ENCODE results near the gene SMARCA2. TPM values are rescaled to one million over a fixed set of nuclear protein-coding genes. Genes with fewer than 3 reads are reported as not detected.

SMARCA2 gene
- total and polyA plus RNA-seq, 4 experiments from 2014 or later = 18.5 to 245 (median 142) TPM

DNA sequence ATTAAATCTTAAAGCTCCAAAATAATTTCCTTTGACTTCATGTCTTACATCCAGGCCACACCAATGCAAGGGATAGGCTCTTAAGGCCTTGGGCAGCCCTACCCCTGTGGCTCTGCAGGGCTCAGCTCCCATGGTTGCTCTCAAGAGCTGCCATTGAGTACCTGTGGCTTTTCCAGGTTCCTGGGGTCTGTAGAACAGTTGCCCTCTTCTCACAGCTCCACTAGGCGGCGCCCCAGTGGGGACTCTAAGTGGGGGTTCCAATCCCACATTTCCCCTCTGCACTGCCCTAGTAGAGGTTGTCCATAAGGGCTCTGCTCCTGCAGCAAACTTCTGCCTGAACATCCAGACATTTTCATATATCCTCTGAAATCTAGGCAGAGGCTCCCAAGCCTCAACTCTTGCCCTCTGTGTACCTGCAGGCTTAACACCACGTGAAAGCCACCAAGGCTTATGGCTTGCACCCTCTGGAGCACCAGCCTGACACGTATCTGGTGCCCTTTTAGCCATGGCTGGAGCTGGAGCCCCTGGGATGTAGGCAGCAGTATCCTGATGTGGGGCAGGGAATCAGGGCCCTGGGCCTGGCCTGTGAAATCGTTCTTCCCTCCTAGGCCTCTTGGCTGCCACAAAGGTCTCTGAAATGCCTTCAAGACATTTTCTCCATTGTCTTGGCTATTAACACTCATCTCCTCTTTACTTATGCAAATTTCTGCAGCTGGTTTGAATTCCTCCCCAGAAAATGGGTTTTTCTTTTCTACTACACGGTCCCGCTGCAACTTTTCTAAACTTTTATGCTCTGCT lies 185.1 kb downstream of the SMARCA2 start:
- intact Hi-C loops (cut with micrococcal nuclease) = no loop called here
- Mint-ChIP-seq H3K36me3 (peaks cover 61 to 83% of the 10 kb centered on the region in 2 donors), H3K27ac (peak overlapping the region in 1 of 7 donors; percentile 7), H3K9me3 (peaks cover 0 to 26% (median 9%) of the 10 kb centered on the region in 8 donors), H3K4me3 (no peak overlapping the region), H3K27me3 (no peaks in the 10 kb centered on the region), H3K4me1 (peaks cover 0 to 3% (median under 1%) of the 10 kb centered on the region in 4 donors)
- no peak for DNase-seq
- ChIA-PET POLR2A (ENCODE audit: partially characterized antibody) (no interaction called here), CTCF (ENCODE audit: partially characterized antibody) (no interaction called here)
- Histone ChIP-seq H3K36me3 (ENCODE audit: insufficient read depth, low read length) (peaks cover 3% of the 10 kb centered on the region), H3K27ac (ENCODE audit: low read depth, low read length) (no peak overlapping the region), H3K4me3 (ENCODE audit: low read length in 2 of 2) (no peak overlapping the region), H3K27me3 (ENCODE audit: insufficient read depth, low read length) (no peaks in the 10 kb centered on the region), H3K4me1 (ENCODE audit: insufficient read depth, low read length) (no peaks in the 10 kb centered on the region), H3K9me3 (ENCODE audit: control insufficient read depth in 1 of 2, low read length in 2 of 2) (peaks cover 0 to 4% of the 10 kb centered on the region in 2 donors)

DNA sequence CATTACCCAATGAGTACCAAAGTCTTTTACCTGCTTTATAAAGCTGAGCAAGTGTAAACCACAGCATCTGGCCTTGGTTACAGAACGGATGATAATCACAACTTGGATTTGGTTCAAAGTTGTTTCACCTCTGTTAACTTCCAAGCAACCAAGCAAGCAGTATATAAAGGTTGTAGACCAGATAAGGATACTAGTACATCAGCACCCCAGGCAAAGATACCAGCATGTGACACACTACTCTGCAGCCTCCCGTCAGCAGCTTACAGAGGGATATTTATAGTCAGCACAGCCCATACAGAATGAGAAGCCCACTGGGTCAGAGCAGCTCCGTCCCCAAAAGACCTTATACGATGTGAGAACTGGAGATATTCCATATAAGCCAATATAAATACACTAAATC lies 193.3 kb downstream of the SMARCA2 start:
- CTCF ChIA-PET (ENCODE audit: partially characterized antibody) = no interaction called here
- H3K4me3 Mint-ChIP-seq = no peak overlapping the region
- Histone ChIP-seq H3K36me3 (ENCODE audit: insufficient read depth, low read length) (no peaks in the 10 kb centered on the region), H3K9me3 (ENCODE audit: control insufficient read depth in 1 of 2, low read length in 2 of 2) (no peaks in the 10 kb centered on the region), H3K27me3 (ENCODE audit: insufficient read depth, low read length) (no peaks in the 10 kb centered on the region), H3K27ac (ENCODE audit: low read depth, low read length) (no peak overlapping the region), H3K4me1 (ENCODE audit: insufficient read depth, low read length) (no peaks in the 10 kb centered on the region), H3K4me3 (ENCODE audit: low read length in 2 of 2) (no peak overlapping the region)
- DNase-seq = no peak
- H3K9me3 Mint-ChIP-seq = no peaks in the 10 kb centered on the region
- no peaks in the 10 kb centered on the region for H3K4me1 Mint-ChIP-seq
- POLR2A ChIA-PET (ENCODE audit: partially characterized antibody) = no interaction called here
- no peaks in the 10 kb centered on the region for H3K27me3 Mint-ChIP-seq
- H3K36me3 Mint-ChIP-seq = peaks cover 0 to 14% of the 10 kb centered on the region in 2 donors
- H3K27ac Mint-ChIP-seq = no peak overlapping the region
- intact Hi-C loops (cut with micrococcal nuclease) = no loop called here

DNA sequence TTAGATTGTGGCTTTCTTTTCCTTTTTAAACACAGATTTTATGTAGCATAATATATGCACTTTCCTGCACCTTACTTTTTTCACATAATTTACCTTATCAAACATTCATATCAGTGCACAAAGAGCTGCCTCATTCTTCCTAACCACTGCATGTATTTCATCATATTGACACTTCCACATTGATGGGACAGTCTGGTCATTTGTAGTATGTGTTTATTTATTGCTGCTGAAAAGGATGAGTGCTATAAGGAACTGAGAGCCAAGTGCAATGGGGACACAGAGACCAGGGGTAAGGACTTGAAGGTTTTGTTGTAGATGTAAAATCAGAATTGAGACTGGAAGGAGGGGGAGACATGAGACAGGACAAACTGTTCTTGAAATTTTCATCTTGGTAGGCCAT lies 193.8 kb downstream of the SMARCA2 start:
- CTCF ChIA-PET (ENCODE audit: partially characterized antibody) = no interaction called here
- no peak overlapping the region for H3K4me3 ChIP-seq (ENCODE audit: low read length in 2 of 2)
- H3K36me3 ChIP-seq (ENCODE audit: insufficient read depth, low read length) = no peaks in the 10 kb centered on the region
- no peaks in the 10 kb centered on the region for H3K27me3 ChIP-seq (ENCODE audit: insufficient read depth, low read length)
- H3K4me1 ChIP-seq (ENCODE audit: insufficient read depth, low read length) = no peaks in the 10 kb centered on the region
- Mint-ChIP-seq H3K27me3 (no peaks in the 10 kb centered on the region), H3K27ac (peak overlapping the region in 1 of 7 donors; percentile 50), H3K4me3 (no peak overlapping the region), H3K36me3 (peaks cover 0 to 11% of the 10 kb centered on the region in 2 donors), H3K4me1 (no peaks in the 10 kb centered on the region), H3K9me3 (no peaks in the 10 kb centered on the region)
- intact Hi-C loops (cut with micrococcal nuclease) = no loop called here
- no peak overlapping the region for H3K27ac ChIP-seq (ENCODE audit: low read depth, low read length)
- no peak for DNase-seq
- no peaks in the 10 kb centered on the region for H3K9me3 ChIP-seq (ENCODE audit: control insufficient read depth in 1 of 2, low read length in 2 of 2)
- POLR2A ChIA-PET (ENCODE audit: partially characterized antibody) = no interaction called here

DNA sequence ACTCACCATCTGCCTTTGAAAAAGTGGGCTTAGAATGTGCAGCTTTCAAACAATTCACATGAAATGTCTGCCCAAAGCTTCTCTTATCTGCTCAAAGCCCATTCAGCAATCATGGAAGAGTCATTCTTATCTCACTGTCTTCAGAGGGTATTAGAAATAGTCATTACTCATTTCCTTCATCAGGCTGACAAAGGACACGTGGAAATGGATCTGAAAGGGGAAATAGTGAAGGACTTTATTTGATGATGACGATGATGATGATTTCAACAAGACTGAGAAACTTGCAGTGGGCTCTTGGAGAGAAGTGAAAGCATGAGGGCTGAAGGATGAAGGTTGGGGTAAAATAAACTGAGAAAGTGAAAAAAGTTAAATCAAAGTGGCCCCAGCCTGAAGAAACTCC lies 194.3 kb downstream of the SMARCA2 start:
- H3K4me1 Mint-ChIP-seq = no peaks in the 10 kb centered on the region
- H3K27me3 ChIP-seq (ENCODE audit: insufficient read depth, low read length) = no peaks in the 10 kb centered on the region
- H3K27ac Mint-ChIP-seq = peak overlapping the region in 1 of 7 donors; percentile 4
- ChIA-PET CTCF (ENCODE audit: partially characterized antibody) (no interaction called here), POLR2A (ENCODE audit: partially characterized antibody) (no interaction called here)
- no peaks in the 10 kb centered on the region for H3K9me3 Mint-ChIP-seq
- no peaks in the 10 kb centered on the region for H3K4me1 ChIP-seq (ENCODE audit: insufficient read depth, low read length)
- intact Hi-C loops (cut with micrococcal nuclease) = no loop called here
- H3K27me3 Mint-ChIP-seq = no peaks in the 10 kb centered on the region
- H3K27ac ChIP-seq (ENCODE audit: low read depth, low read length) = no peak overlapping the region
- no peak for DNase-seq
- H3K4me3 Mint-ChIP-seq = no peak overlapping the region
- peaks cover 0 to 11% of the 10 kb centered on the region in 2 donors for H3K36me3 Mint-ChIP-seq
- no peak overlapping the region for H3K4me3 ChIP-seq (ENCODE audit: low read length in 2 of 2)
- no peaks in the 10 kb centered on the region for H3K9me3 ChIP-seq (ENCODE audit: control insufficient read depth in 1 of 2, low read length in 2 of 2)
- H3K36me3 ChIP-seq (ENCODE audit: insufficient read depth, low read length) = no peaks in the 10 kb centered on the region

DNA sequence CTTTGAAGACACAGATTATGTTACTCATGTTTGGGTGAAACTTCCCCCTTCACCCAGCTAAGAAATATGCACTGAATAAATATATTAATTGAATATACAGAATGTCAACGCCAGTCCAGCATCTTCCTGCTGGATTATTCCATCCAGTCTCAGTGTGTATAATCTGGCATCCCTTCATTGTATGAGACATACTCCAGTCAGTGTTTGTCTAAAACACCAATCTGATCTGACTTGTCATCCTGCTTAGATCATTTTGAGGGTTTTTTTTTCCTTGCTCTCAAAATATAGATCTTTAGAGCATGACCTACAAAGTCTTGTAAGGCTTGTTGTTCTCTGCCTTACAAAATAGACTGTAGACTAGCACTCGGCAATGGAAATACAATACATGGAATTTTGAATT lies 195.1 kb downstream of the SMARCA2 start:
- intact Hi-C loops (cut with micrococcal nuclease) = no loop called here

DNA sequence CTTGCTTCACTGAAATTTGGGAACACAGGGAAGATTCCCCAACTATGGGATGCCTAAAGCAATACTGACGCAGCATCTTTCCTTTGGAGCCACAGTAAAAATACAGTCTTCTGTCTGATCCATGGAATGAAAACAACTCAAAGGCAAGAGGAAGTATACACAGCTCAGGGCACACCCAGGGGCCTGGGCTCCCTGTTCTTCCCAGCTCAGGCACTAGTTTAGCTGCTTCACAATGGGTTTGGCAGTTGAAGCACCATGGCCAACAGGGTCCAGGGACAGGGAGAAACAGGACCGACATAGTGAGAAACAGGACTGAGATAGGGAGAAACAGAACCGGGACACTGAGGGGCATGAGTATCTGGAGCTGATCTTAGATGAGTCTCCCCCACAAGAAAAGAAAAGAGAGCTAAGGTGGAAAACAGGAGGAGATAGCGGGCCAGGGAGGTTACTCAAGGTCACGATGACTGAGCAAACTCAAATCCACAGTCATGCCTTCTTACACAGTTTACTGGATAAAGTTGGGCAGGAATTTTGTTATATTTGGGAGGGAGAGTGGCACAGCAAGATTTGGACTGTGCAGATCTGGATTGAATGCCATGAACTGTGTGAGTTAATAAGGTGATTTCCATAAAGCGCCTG lies 198.8 kb downstream of the SMARCA2 start:
- no peaks in the 10 kb centered on the region for H3K27me3 Mint-ChIP-seq
- no peaks in the 10 kb centered on the region for H3K9me3 ChIP-seq (ENCODE audit: control insufficient read depth in 1 of 2, low read length in 2 of 2)
- H3K4me3 ChIP-seq (ENCODE audit: low read length in 2 of 2) = no peak overlapping the region
- ChIA-PET POLR2A (ENCODE audit: partially characterized antibody) (no interaction called here), CTCF (ENCODE audit: partially characterized antibody) (no interaction called here)
- H3K4me1 ChIP-seq (ENCODE audit: insufficient read depth, low read length) = no peaks in the 10 kb centered on the region
- H3K36me3 ChIP-seq (ENCODE audit: insufficient read depth, low read length) = no peaks in the 10 kb centered on the region
- no peak for DNase-seq
- H3K36me3 Mint-ChIP-seq = peaks cover 0 to 4% of the 10 kb centered on the region in 2 donors
- H3K9me3 Mint-ChIP-seq = no peaks in the 10 kb centered on the region
- no peaks in the 10 kb centered on the region for H3K27me3 ChIP-seq (ENCODE audit: insufficient read depth, low read length)
- H3K27ac ChIP-seq (ENCODE audit: low read depth, low read length) = no peak overlapping the region
- H3K27ac Mint-ChIP-seq = no peak overlapping the region
- no peak overlapping the region for H3K4me3 Mint-ChIP-seq
- intact Hi-C loops (cut with micrococcal nuclease) = no loop called here
- peaks cover 0 to under 1% (median 0%) of the 10 kb centered on the region in 4 donors for H3K4me1 Mint-ChIP-seq

More for the DNA sequence above, 195.1 kb downstream of the SMARCA2 start:
- Mint-ChIP-seq H3K27me3 (no peaks in the 10 kb centered on the region), H3K27ac (no peak overlapping the region), H3K4me3 (no peak overlapping the region), H3K9me3 (no peaks in the 10 kb centered on the region), H3K4me1 (no peaks in the 10 kb centered on the region), H3K36me3 (peaks cover 0 to 8% of the 10 kb centered on the region in 2 donors)
- no peaks in the 10 kb centered on the region for H3K4me1 ChIP-seq (ENCODE audit: insufficient read depth, low read length)
- no peaks in the 10 kb centered on the region for H3K27me3 ChIP-seq (ENCODE audit: insufficient read depth, low read length)
- no peak for DNase-seq
- no peak overlapping the region for H3K4me3 ChIP-seq (ENCODE audit: low read length in 2 of 2)
- no peak overlapping the region for H3K27ac ChIP-seq (ENCODE audit: low read depth, low read length)
- no peaks in the 10 kb centered on the region for H3K36me3 ChIP-seq (ENCODE audit: insufficient read depth, low read length)
- ChIA-PET CTCF (ENCODE audit: partially characterized antibody) (no interaction called here), POLR2A (ENCODE audit: partially characterized antibody) (no interaction called here)
- H3K9me3 ChIP-seq (ENCODE audit: control insufficient read depth in 1 of 2, low read length in 2 of 2) = no peaks in the 10 kb centered on the region

DNA sequence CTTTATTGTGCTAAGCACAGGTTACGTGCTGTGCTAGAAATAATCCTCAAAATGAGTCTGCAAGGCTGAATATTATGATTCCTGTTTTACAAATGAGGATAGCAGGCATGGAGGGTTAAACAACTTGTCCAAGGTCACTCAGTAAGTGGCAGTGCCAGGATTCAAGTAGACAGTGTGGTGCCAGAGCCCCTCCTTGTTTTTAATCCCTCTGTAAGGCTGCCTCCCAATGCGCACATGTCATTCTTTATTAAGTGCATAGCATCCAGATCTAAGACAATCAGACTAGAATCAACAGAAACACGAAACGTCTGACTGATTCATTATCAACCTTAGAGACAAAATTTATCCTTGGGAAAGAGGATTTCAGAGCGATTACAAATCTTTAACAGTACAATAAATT lies 199.6 kb downstream of the SMARCA2 start:
- DNase-seq = no peak
- ChIA-PET POLR2A (ENCODE audit: partially characterized antibody) (no interaction called here), CTCF (ENCODE audit: partially characterized antibody) (no interaction called here)
- Mint-ChIP-seq H3K36me3 (peaks cover 0 to 4% of the 10 kb centered on the region in 2 donors), H3K27me3 (no peaks in the 10 kb centered on the region), H3K9me3 (no peaks in the 10 kb centered on the region), H3K4me3 (no peak overlapping the region), H3K27ac (no peak overlapping the region), H3K4me1 (peaks cover 0 to 1% (median 0%) of the 10 kb centered on the region in 4 donors)
- Histone ChIP-seq H3K9me3 (ENCODE audit: control insufficient read depth in 1 of 2, low read length in 2 of 2) (no peaks in the 10 kb centered on the region), H3K4me1 (ENCODE audit: insufficient read depth, low read length) (no peaks in the 10 kb centered on the region), H3K27me3 (ENCODE audit: insufficient read depth, low read length) (no peaks in the 10 kb centered on the region), H3K36me3 (ENCODE audit: insufficient read depth, low read length) (no peaks in the 10 kb centered on the region), H3K27ac (ENCODE audit: low read depth, low read length) (no peak overlapping the region), H3K4me3 (ENCODE audit: low read length in 2 of 2) (no peak overlapping the region)
- intact Hi-C loops (cut with micrococcal nuclease) = no loop called here

Measured in CD4-positive, alpha-beta memory T cell (primary cell).